WTC11 (cell line): Measurements from ENCODE around the gene TMEM178A. TPM values are rescaled to one million over a fixed set of nuclear protein-coding genes. Genes with fewer than 3 reads are reported as not detected.

Experiments
- ATAC-seq: fragments of 200-7000 bp; cut with Tn5 transposase; 2 replicates; pipeline ENCODE4 v1.10.0; 2021; ENCODE audit warnings: mild to moderate bottlenecking, moderate library complexity
- CTCF ChIA-PET: fragments of 300-600 bp; sonication (Branson Sonifier 250); formaldehyde crosslinking; loops from one replicate; lab custom pipeline; 2021; ENCODE audit warnings: antibody characterized with exemption; lab: Charles Lee
- POLR2A ChIA-PET: fragments of 350-600 bp; sonication (Branson Sonifier 250); formaldehyde crosslinking; loops from one replicate; lab custom pipeline; 2021; ENCODE audit warnings: antibody characterized with exemption; lab: Charles Lee
- DNase-seq: peaks from one replicate; pipeline ENCODE4 v3.0.0; 2021; ENCODE audit warnings: low spot score
- H3K27ac Mint-ChIP-seq: 2 replicates; pipeline ENCODE4 v1.8.0; 2021; ENCODE audit warnings: mixed read lengths
- H3K27me3 Mint-ChIP-seq: 2 replicates; pipeline ENCODE4 v1.8.0; 2021; ENCODE audit warnings: low read depth, mild to moderate bottlenecking, moderate library complexity, mixed read lengths
- H3K36me3 Mint-ChIP-seq: 2 replicates; pipeline ENCODE4 v1.8.0; 2021; ENCODE audit warnings: mixed read lengths
- H3K4me1 Mint-ChIP-seq: 2 replicates; pipeline ENCODE4 v1.8.0; 2022; ENCODE audit warnings: mixed read lengths
- H3K4me3 Mint-ChIP-seq: 2 replicates; pipeline ENCODE4 v1.8.0; 2021; ENCODE audit warnings: mild to moderate bottlenecking, moderate library complexity, mixed read lengths
- H3K9me3 Mint-ChIP-seq: 2 replicates; pipeline ENCODE4 v1.8.0; 2021; ENCODE audit warnings: mixed read lengths
- ELF4 ChIP-seq: sonication (generic); formaldehyde crosslinking; IDR thresholded peaks from 2 replicates; pipeline ENCODE4 v1.8.1; 2022; ENCODE audit warnings: low read depth, mild to moderate bottlenecking, moderate library complexity, missing genetic modification reagents
- FOXJ3 ChIP-seq: sonication (generic); formaldehyde crosslinking; IDR thresholded peaks from 2 replicates; pipeline ENCODE4 v1.9.0; 2021; ENCODE audit warnings: missing genetic modification reagents, mild to moderate bottlenecking, borderline replicate concordance
- GRHL2 ChIP-seq: fragments of 250-450 bp; sonication (Bioruptor Pico); IDR thresholded peaks from 2 replicates; pipeline ENCODE4 v1.8.0; 2022; ENCODE audit warnings: mild to moderate bottlenecking, moderate library complexity; ENCODE audit not compliant: insufficient replicate concordance, severe bottlenecking
- KAT7 ChIP-seq: sonication (generic); formaldehyde crosslinking; IDR thresholded peaks from 2 replicates; pipeline ENCODE4 v1.8.1; 2023; ENCODE audit warnings: missing genetic modification reagents, mild to moderate bottlenecking, borderline replicate concordance
- MYBL2 ChIP-seq: sonication (generic); formaldehyde crosslinking; IDR thresholded peaks from 2 replicates; pipeline ENCODE4 v1.8.1; 2023; ENCODE audit warnings: mild to moderate bottlenecking, moderate library complexity, missing genetic modification reagents
- NFYB ChIP-seq: sonication (generic); formaldehyde crosslinking; conservative IDR thresholded peaks from 2 replicates; pipeline ENCODE4 v1.8.0; 2022; ENCODE audit warnings: low read depth, missing genetic modification reagents
- PRRX2 ChIP-seq: fragments of 250-450 bp; sonication (Bioruptor Pico); IDR thresholded peaks from 2 replicates; pipeline ENCODE4 v1.8.0; 2021; ENCODE audit warnings: mild to moderate bottlenecking
- TEAD1 ChIP-seq: sonication (generic); formaldehyde crosslinking; IDR thresholded peaks from 2 replicates; pipeline ENCODE4 v1.8.0; 2022; ENCODE audit warnings: mild to moderate bottlenecking, missing genetic modification reagents
- ZNF219 ChIP-seq: sonication (generic); formaldehyde crosslinking; IDR thresholded peaks from 2 replicates; pipeline ENCODE4 v1.8.0; 2023; ENCODE audit warnings: missing genetic modification reagents, mild to moderate bottlenecking, borderline replicate concordance
- ZNF396 ChIP-seq: fragments of 250-450 bp; sonication (Bioruptor Pico); IDR thresholded peaks from 2 replicates; pipeline ENCODE4 v1.8.0; 2021; ENCODE audit warnings: mild to moderate bottlenecking, moderate library complexity, borderline replicate concordance
- ZNF416 ChIP-seq: fragments of 250-450 bp; sonication (Bioruptor Pico); IDR thresholded peaks from 2 replicates; pipeline ENCODE4 v1.9.0; 2021; ENCODE audit warnings: mild to moderate bottlenecking, inconsistent platforms
- ZNF423 ChIP-seq: fragments of 250-450 bp; sonication (Bioruptor Pico); IDR thresholded peaks from 2 replicates; pipeline ENCODE4 v2.1.2; 2022; ENCODE audit warnings: mild to moderate bottlenecking, moderate library complexity
- ZNF425 ChIP-seq: fragments of 250-450 bp; sonication (Bioruptor Pico); conservative IDR thresholded peaks from 2 replicates; pipeline ENCODE4 v1.9.0; 2021; ENCODE audit warnings: mild to moderate bottlenecking
- ZNF671 ChIP-seq: fragments of 250-450 bp; sonication (Bioruptor Pico); IDR thresholded peaks from 2 replicates; pipeline ENCODE4 v1.8.0; 2021; ENCODE audit warnings: mild to moderate bottlenecking
- total RNA-seq: library from RNA; stranded (reverse); gene quantifications from 3 replicates; pipeline ENCODE4 v1.2.3, GENCODE V29; 2021
- TF ChIP-seq, protein P1 (sequence below): sonication (generic); formaldehyde crosslinking; IDR thresholded peaks from 2 replicates; pipeline ENCODE4 v1.8.1; 2022; ENCODE audit warnings: mild to moderate bottlenecking, moderate library complexity, missing genetic modification reagents
- TF ChIP-seq, protein P2 (sequence below): sonication (generic); formaldehyde crosslinking; IDR thresholded peaks from 2 replicates; pipeline ENCODE4 v1.8.1; 2022; ENCODE audit warnings: low read depth, mild to moderate bottlenecking, moderate library complexity, missing genetic modification reagents, borderline replicate concordance
- TF ChIP-seq, protein P3 (sequence below): fragments of 250-450 bp; sonication (Bioruptor Pico); IDR thresholded peaks from 2 replicates; pipeline ENCODE4 v1.9.0; 2021; ENCODE audit warnings: mild to moderate bottlenecking, borderline replicate concordance
- TF ChIP-seq, protein P4 (sequence below): sonication (generic); formaldehyde crosslinking; IDR thresholded peaks from 2 replicates; pipeline ENCODE4 v1.8.1; 2023; ENCODE audit warnings: mild to moderate bottlenecking, moderate library complexity, missing genetic modification reagents

The TMEM178A gene
- total RNA-seq, 1 experiment from 2014 or later = 14.5 TPM

DNA sequence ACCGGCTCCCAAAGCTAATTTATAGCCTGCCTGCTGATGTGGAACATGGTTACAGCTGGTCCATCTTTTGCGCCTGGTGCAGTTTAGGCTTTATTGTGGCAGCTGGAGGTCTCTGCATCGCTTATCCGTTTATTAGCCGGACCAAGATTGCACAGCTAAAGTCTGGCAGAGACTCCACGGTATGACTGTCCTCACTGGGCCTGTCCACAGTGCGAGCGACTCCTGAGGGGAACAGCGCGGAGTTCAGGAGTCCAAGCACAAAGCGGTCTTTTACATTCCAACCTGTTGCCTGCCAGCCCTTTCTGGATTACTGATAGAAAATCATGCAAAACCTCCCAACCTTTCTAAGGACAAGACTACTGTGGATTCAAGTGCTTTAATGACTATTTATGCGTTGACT, 51.4 kb downstream of the TMEM178A start:
- POLR2A ChIA-PET = no interaction called here
- TF ChIP-seq TEAD1 (CRISPR knock-in tag) (no peak), ZNF416 (CRISPR knock-in tag) (no peak), MYBL2 (CRISPR knock-in tag) (no peak), ZNF219 (no peak), FOXJ3 (no peak), ZNF671 (CRISPR knock-in tag) (no peak), ZNF423 (CRISPR knock-in tag) (no peak), ZNF425 (CRISPR knock-in tag) (no peak), KAT7 (CRISPR knock-in tag) (no peak), GRHL2 (CRISPR knock-in tag) (no peak), ZNF396 (CRISPR knock-in tag) (no peak), NFYB (CRISPR knock-in tag) (no peak)
- TF ChIP-seq, protein P1, sequence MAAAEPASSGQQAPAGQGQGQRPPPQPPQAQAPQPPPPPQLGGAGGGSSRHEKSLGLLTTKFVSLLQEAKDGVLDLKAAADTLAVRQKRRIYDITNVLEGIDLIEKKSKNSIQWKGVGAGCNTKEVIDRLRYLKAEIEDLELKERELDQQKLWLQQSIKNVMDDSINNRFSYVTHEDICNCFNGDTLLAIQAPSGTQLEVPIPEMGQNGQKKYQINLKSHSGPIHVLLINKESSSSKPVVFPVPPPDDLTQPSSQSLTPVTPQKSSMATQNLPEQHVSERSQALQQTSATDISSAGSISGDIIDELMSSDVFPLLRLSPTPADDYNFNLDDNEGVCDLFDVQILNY (CRISPR knock-in tag) = no peak
- TF ChIP-seq, protein P2, sequence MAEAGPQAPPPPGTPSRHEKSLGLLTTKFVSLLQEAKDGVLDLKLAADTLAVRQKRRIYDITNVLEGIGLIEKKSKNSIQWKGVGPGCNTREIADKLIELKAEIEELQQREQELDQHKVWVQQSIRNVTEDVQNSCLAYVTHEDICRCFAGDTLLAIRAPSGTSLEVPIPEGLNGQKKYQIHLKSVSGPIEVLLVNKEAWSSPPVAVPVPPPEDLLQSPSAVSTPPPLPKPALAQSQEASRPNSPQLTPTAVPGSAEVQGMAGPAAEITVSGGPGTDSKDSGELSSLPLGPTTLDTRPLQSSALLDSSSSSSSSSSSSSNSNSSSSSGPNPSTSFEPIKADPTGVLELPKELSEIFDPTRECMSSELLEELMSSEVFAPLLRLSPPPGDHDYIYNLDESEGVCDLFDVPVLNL (CRISPR knock-in tag) = no peak
- Mint-ChIP-seq H3K4me3 (no peak overlapping the region), H3K9me3 (no peaks in the 10 kb centered on the region), H3K36me3 (no peaks in the 10 kb centered on the region; the same call in 1 of the 2 replicates), H3K4me1 (peaks cover 26% of the 10 kb centered on the region), H3K27me3 (no peaks in the 10 kb centered on the region), H3K27ac (peak overlapping the region; percentile 39; the same call in 1 of the 2 replicates)
- DNase-seq = no peak
- CTCF ChIA-PET = no interaction called here
- ATAC-seq = no peak

- Mint-ChIP-seq H3K4me1 (peaks cover 28% of the 10 kb centered on the region), H3K27ac (0 out of 2 replicates have a peak overlapping the region, but pooled peaks have one; percentile 66), H3K27me3 (no peaks in the 10 kb centered on the region), H3K9me3 (no peaks in the 10 kb centered on the region), H3K4me3 (no peak overlapping the region), H3K36me3 (no peaks in the 10 kb centered on the region)
- no peak for ATAC-seq
- DNase-seq = no peak
- POLR2A ChIA-PET = no interaction called here
- TF ChIP-seq ELF4 (CRISPR knock-in tag) (no peak), PRRX2 (CRISPR knock-in tag) (no peak), KAT7 (CRISPR knock-in tag) (no peak)
- TF ChIP-seq, protein P3, sequence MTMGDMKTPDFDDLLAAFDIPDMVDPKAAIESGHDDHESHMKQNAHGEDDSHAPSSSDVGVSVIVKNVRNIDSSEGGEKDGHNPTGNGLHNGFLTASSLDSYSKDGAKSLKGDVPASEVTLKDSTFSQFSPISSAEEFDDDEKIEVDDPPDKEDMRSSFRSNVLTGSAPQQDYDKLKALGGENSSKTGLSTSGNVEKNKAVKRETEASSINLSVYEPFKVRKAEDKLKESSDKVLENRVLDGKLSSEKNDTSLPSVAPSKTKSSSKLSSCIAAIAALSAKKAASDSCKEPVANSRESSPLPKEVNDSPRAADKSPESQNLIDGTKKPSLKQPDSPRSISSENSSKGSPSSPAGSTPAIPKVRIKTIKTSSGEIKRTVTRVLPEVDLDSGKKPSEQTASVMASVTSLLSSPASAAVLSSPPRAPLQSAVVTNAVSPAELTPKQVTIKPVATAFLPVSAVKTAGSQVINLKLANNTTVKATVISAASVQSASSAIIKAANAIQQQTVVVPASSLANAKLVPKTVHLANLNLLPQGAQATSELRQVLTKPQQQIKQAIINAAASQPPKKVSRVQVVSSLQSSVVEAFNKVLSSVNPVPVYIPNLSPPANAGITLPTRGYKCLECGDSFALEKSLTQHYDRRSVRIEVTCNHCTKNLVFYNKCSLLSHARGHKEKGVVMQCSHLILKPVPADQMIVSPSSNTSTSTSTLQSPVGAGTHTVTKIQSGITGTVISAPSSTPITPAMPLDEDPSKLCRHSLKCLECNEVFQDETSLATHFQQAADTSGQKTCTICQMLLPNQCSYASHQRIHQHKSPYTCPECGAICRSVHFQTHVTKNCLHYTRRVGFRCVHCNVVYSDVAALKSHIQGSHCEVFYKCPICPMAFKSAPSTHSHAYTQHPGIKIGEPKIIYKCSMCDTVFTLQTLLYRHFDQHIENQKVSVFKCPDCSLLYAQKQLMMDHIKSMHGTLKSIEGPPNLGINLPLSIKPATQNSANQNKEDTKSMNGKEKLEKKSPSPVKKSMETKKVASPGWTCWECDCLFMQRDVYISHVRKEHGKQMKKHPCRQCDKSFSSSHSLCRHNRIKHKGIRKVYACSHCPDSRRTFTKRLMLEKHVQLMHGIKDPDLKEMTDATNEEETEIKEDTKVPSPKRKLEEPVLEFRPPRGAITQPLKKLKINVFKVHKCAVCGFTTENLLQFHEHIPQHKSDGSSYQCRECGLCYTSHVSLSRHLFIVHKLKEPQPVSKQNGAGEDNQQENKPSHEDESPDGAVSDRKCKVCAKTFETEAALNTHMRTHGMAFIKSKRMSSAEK (CRISPR knock-in tag) = no peak
- TF ChIP-seq, protein P4, sequence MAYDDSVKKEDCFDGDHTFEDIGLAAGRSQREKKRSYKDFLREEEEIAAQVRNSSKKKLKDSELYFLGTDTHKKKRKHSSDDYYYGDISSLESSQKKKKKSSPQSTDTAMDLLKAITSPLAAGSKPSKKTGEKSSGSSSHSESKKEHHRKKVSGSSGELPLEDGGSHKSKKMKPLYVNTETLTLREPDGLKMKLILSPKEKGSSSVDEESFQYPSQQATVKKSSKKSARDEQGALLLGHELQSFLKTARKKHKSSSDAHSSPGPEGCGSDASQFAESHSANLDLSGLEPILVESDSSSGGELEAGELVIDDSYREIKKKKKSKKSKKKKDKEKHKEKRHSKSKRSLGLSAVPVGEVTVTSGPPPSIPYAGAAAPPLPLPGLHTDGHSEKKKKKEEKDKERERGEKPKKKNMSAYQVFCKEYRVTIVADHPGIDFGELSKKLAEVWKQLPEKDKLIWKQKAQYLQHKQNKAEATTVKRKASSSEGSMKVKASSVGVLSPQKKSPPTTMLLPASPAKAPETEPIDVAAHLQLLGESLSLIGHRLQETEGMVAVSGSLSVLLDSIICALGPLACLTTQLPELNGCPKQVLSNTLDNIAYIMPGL (CRISPR knock-in tag) = no peak
- CTCF ChIA-PET = interaction anchor here (1.1 to 2.9 kb wide), 2 partner anchors 11 to 125 kb away, joined by 5 to 15 read pairs; no protein-coding TSS in a partner anchor
Observed at GRCh38 chr2:39718483-39718882, 52.8 kb downstream of the TMEM178A start.
